ENCODE results near the gene NEXN. TPM values are rescaled to one million over a fixed set of nuclear protein-coding genes. Genes with fewer than 3 reads are reported as not detected.

NEXN gene
- total and polyA plus RNA-seq, 2 of the 13 experiments (the other 11 are each of a cell fraction or from before 2014, with no cell fraction given) = 0.07 to 0.97 TPM

GRCh38 chr1:77925956-77926355 lies 37.5 kb downstream of the NEXN start:
- Histone ChIP-seq H2AFZ (ENCODE audit: low read length) (no peak overlapping the region), H3K27me3 (ENCODE audit: control insufficient read depth in 1 of 2, insufficient read depth in 2 of 2, low read length in 2 of 2) (no peaks in the 10 kb centered on the region), H4K20me1 (ENCODE audit: insufficient read depth, low read length) (no peaks in the 10 kb centered on the region), H3K79me2 (ENCODE audit: insufficient read depth, low read length) (no peaks in the 10 kb centered on the region), H3K4me1 (ENCODE audit: insufficient read depth, low read length) (no peaks in the 10 kb centered on the region), H3K4me3 (replicated peaks in 1 of 3; ENCODE audit: insufficient read depth in 1 of 3, low read depth in 2 of 3, low read length in 3 of 3) (no peak overlapping the region), H3K36me3 (replicated peaks in 1 of 2; ENCODE audit: control insufficient read depth in 1 of 2, insufficient read depth in 2 of 2, low read length in 2 of 2) (no peaks in the 10 kb centered on the region), H3K27ac (ENCODE audit: extremely low read length, insufficient read depth, low read length) (no peak overlapping the region), H3K9me3 (ENCODE audit: low read length) (no peaks in the 10 kb centered on the region), H3K4me2 (ENCODE audit: low read depth, low read length) (no peak overlapping the region), H3K9ac (ENCODE audit: insufficient read depth, low read depth, low read length) (no peak overlapping the region)
- ChIA-PET CTCF (ENCODE audit: low intra/inter-chr PET ratio, low total read pairs) (no interaction called here), POLR2A (no interaction called here)
- no peak for FAIRE-seq
- BruUV-seq (replicated peaks) = no TSS peak
- intact Hi-C loops (cut with micrococcal nuclease; ENCODE audit: unreplicated experiment) = no loop called here
- in situ Hi-C loops (cut with HindIII; ENCODE audit: extremely low pct_ligation_motif_present, low pct_unique_long_range_greater_than_20kb) = no loop called here
- TF ChIP-seq EHMT2 (IDR thresholded peaks at IDR 0.05; ENCODE audit: borderline replicate concordance, low read depth, low read length) (no peak), HNF1A (IDR thresholded peaks at IDR 0.05; ENCODE audit: low read depth) (no peak), HNF1A (CRISPR knock-in tag; IDR thresholded peaks at IDR 0.05; ENCODE audit: borderline replicate concordance) (no peak), CHCHD3 (CRISPR knock-in tag; IDR thresholded peaks at IDR 0.05) (no peak), ZNF136 (CRISPR knock-in tag; IDR thresholded peaks at IDR 0.05; ENCODE audit: low read depth) (no peak), BRD4 (CRISPR knock-in tag; IDR thresholded peaks at IDR 0.05) (no peak), GABPA (IDR thresholded peaks at IDR 0.05; ENCODE audit: low read depth, low read length) (no peak), GABPA (CRISPR knock-in tag; IDR thresholded peaks at IDR 0.05; ENCODE audit: low read depth) (no peak)
- TF ChIP-seq, protein P1, sequence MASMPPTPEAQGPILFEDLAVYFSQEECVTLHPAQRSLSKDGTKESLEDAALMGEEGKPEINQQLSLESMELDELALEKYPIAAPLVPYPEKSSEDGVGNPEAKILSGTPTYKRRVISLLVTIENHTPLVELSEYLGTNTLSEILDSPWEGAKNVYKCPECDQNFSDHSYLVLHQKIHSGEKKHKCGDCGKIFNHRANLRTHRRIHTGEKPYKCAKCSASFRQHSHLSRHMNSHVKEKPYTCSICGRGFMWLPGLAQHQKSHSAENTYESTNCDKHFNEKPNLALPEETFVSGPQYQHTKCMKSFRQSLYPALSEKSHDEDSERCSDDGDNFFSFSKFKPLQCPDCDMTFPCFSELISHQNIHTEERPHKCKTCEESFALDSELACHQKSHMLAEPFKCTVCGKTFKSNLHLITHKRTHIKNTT (CRISPR knock-in tag; IDR thresholded peaks at IDR 0.05) = no peak
- DNase-seq (ENCODE audit: low spot score) = no peak
- WGBS (ENCODE audit: low lambda C conversion rate) = 96% methylated on average over 2 of the region's 2 CpGs
- no peak for ATAC-seq

All from HepG2 (cell line).